Measurements from ENCODE around the gene TRIP13.

Gene TRIP13

DNA sequence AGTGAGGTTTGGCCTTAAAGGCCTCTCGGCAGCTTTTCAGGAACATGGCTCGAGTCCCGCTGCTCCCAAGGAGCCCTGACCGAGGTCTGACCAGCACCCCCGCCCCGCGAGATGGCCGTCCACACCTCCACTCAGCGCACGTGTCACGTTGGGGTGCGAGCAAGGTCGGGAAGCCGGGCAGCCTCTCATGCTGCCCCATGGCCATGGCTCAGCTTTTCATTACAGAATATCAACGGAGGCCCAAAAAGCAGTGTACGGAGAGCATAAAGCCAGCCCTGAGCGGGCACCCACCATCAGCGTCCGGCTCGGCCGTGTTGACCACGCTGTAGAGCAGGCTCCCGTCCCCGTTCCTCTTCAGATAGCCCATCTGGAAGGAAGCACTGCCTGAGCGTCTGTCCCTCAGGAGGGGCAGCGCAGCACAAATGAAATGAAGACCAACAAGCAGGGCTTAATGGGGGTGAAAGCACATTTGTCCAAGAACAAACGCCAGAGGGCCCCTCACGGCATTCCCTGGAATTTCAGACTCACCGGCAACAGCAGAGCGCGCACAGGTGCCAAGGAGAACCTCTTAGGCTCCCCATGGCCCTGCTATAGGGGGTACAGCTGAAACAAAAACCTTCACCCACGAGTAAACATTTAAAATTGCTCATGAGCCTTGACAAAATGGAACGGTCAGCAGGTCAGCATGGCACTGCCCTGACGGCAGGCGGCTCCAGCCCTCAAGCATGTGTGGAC is 11.7 kb upstream of the TRIP13 start:
- FAIRE-seq, result no peak
- DNase-seq (ENCODE audit: insufficient read length), result no peak
- no peak for TF ChIP-seq POLR2A (IDR thresholded peaks at IDR 0.05; ENCODE audit: low read depth, low read length)
- no peak for TF ChIP-seq POLR2AphosphoS5 (IDR thresholded peaks at IDR 0.05; ENCODE audit: low read depth, low read length)
- no peak for TF ChIP-seq TAF1 (IDR thresholded peaks at IDR 0.05; ENCODE audit: borderline replicate concordance, low read depth, low read length)

GRCh38 chr5:881551-881935 is 11.1 kb upstream of the TRIP13 start:
- TF ChIP-seq TAF1 (IDR thresholded peaks at IDR 0.05; ENCODE audit: borderline replicate concordance, low read depth, low read length) (no peak), POLR2AphosphoS5 (IDR thresholded peaks at IDR 0.05; ENCODE audit: low read depth, low read length) (no peak), POLR2A (IDR thresholded peaks at IDR 0.05; ENCODE audit: low read depth, low read length) (no peak)
- no peak for FAIRE-seq

GRCh38 chr5:882253-883183 is 10.2 kb upstream of the TRIP13 start:
- FAIRE-seq (no peak), DNase-seq (ENCODE audit: insufficient read length) (no peak)
- TF ChIP-seq TAF1 (IDR thresholded peaks at IDR 0.05; ENCODE audit: borderline replicate concordance, low read depth, low read length) (no peak), POLR2A (IDR thresholded peaks at IDR 0.05; ENCODE audit: low read depth, low read length) (peak; percentile 39), POLR2AphosphoS5 (IDR thresholded peaks at IDR 0.05; ENCODE audit: low read depth, low read length) (peak; percentile 48; the same call in 1 of the 2 replicates)

More at GRCh38 chr5:881551-881935, 11.1 kb upstream of the TRIP13 start:
- no peak for DNase-seq (ENCODE audit: insufficient read length)

DNA sequence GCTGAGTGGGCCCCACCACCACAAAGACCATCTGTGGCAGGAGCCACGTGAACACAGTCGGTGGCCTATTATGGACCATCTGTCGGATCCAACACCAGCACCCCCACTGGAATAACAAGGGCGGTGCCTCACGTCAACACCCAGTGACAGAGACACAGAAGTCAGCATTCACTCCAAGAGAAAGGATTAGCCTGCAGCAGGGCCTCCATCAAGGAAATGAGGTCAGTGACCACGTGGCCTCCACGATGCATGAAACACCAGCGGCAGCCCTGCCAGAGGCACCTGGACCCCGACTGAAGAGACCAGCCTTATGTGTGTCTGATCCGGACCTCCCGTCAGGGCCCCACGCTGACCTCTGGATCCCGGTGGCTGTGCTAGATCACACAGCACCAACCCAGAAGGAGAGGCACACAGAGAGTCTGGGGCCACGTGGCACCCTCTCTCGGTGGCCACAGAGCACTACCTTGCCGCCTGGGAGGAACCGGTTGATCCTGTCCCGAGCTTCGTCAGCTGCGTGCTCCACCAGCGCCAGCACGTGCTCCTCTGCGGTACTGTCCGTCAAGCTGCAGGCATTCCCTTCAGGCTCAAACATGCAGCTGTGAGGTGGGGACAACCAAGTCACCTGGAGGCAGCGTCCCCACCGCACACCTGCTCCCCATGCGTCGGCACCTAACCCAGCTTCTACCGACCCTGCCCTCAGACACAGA is 9.1 kb upstream of the TRIP13 start:
- FAIRE-seq, result no peak
- no peak for TF ChIP-seq POLR2A (IDR thresholded peaks at IDR 0.05; ENCODE audit: low read depth, low read length)
- no peak for TF ChIP-seq TAF1 (IDR thresholded peaks at IDR 0.05; ENCODE audit: borderline replicate concordance, low read depth, low read length)
- no peak for TF ChIP-seq POLR2AphosphoS5 (IDR thresholded peaks at IDR 0.05; ENCODE audit: low read depth, low read length)
- no peak for DNase-seq (ENCODE audit: insufficient read length)

GRCh38 chr5:884345-885126 is 8.1 kb upstream of the TRIP13 start:
- TF ChIP-seq TAF1 (IDR thresholded peaks at IDR 0.05; ENCODE audit: borderline replicate concordance, low read depth, low read length), result no peak
- TF ChIP-seq POLR2A (IDR thresholded peaks at IDR 0.05; ENCODE audit: low read depth, low read length), result no peak
- TF ChIP-seq POLR2AphosphoS5 (IDR thresholded peaks at IDR 0.05; ENCODE audit: low read depth, low read length), result no peak
- DNase-seq (ENCODE audit: insufficient read length), result no peak
- FAIRE-seq, result no peak

GRCh38 chr5:885127-885442 is 7.6 kb upstream of the TRIP13 start:
- FAIRE-seq (no peak), DNase-seq (ENCODE audit: insufficient read length) (no peak)
- TF ChIP-seq POLR2AphosphoS5 (IDR thresholded peaks at IDR 0.05; ENCODE audit: low read depth, low read length), result no peak
- no peak for TF ChIP-seq POLR2A (IDR thresholded peaks at IDR 0.05; ENCODE audit: low read depth, low read length)
- no peak for TF ChIP-seq TAF1 (IDR thresholded peaks at IDR 0.05; ENCODE audit: borderline replicate concordance, low read depth, low read length)

- FAIRE-seq, result no peak
- TF ChIP-seq POLR2AphosphoS5 (IDR thresholded peaks at IDR 0.05; ENCODE audit: low read depth, low read length), result no peak
- no peak for TF ChIP-seq TAF1 (IDR thresholded peaks at IDR 0.05; ENCODE audit: borderline replicate concordance, low read depth, low read length)
- TF ChIP-seq POLR2A (IDR thresholded peaks at IDR 0.05; ENCODE audit: low read depth, low read length), result no peak
- DNase-seq (ENCODE audit: insufficient read length), result no peak
Observed at GRCh38 chr5:885529-885928, 7.2 kb upstream of the TRIP13 start.

DNA sequence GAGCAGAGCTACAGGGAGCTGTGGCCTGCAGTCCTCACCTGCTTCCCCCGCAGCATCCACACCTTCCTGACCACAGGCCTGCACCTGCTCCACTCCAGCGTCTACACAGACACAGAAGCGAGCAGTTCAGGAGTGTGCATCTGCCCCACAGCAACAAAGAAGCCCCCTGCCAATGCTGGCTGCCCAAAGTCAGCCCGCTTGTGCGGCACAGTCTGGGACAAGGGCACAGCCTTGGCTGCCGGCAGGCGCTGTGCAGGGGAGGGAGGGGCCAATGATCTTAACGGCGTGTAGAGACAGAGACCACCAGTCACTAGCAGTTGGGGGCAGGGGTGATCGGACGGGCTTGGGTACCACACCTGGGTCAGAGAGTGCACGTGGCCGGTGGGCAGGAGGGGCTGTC is 6.6 kb upstream of the TRIP13 start:
- no peak for TF ChIP-seq TAF1 (IDR thresholded peaks at IDR 0.05; ENCODE audit: borderline replicate concordance, low read depth, low read length)
- TF ChIP-seq POLR2A (IDR thresholded peaks at IDR 0.05; ENCODE audit: low read depth, low read length), result no peak
- no peak for DNase-seq (ENCODE audit: insufficient read length)
- FAIRE-seq, result no peak

GRCh38 chr5:886716-887325 is 5.9 kb upstream of the TRIP13 start:
- DNase-seq (ENCODE audit: insufficient read length) (no peak), FAIRE-seq (no peak)
- TF ChIP-seq TAF1 (IDR thresholded peaks at IDR 0.05; ENCODE audit: borderline replicate concordance, low read depth, low read length) (no peak), POLR2A (IDR thresholded peaks at IDR 0.05; ENCODE audit: low read depth, low read length) (no peak), POLR2AphosphoS5 (IDR thresholded peaks at IDR 0.05; ENCODE audit: low read depth, low read length) (no peak)

- no peak for DNase-seq (ENCODE audit: insufficient read length)
- no peak for TF ChIP-seq POLR2A (IDR thresholded peaks at IDR 0.05; ENCODE audit: low read depth, low read length)
- TF ChIP-seq TAF1 (IDR thresholded peaks at IDR 0.05; ENCODE audit: borderline replicate concordance, low read depth, low read length), result no peak
- no peak for TF ChIP-seq POLR2AphosphoS5 (IDR thresholded peaks at IDR 0.05; ENCODE audit: low read depth, low read length)
- no peak for FAIRE-seq
Observed at GRCh38 chr5:887947-888637, 4.6 kb upstream of the TRIP13 start.
